MM.1S (cell line): ENCODE measurements around the gene TBC1D16.

Experiments used
- DNase-seq: peaks from one replicate; pipeline ENCODE4 v3.0.0-alpha.2; 2015
- H2AFZ ChIP-seq: fragments of 300-600 bp; sonication (generic); 2 replicates; pipeline ENCODE4 v1.6.0; 2016; ENCODE audit warnings: antibody characterized with exemption, low read length
- H3F3A ChIP-seq: fragments of 300-600 bp; sonication (generic); 2 replicates; pipeline ENCODE4 v1.6.1; 2016; ENCODE audit warnings: mild to moderate bottlenecking, antibody characterized with exemption, low read length, moderate library complexity, mixed read lengths; ENCODE audit not compliant: insufficient read depth
- H3K27ac ChIP-seq: fragments of 300-600 bp; sonication (generic); 2 replicates; pipeline ENCODE4 v1.5.1; 2016; ENCODE audit warnings: mild to moderate bottlenecking, low read length
- H3K27me3 ChIP-seq: fragments of 300-600 bp; sonication (generic); replicated peaks from 2 replicates; pipeline ENCODE4 v1.6.0; 2016; ENCODE audit warnings: low read length; ENCODE audit not compliant: insufficient read depth
- H3K36me3 ChIP-seq: fragments of 300-600 bp; sonication (generic); replicated peaks from 2 replicates; pipeline ENCODE4 v1.6.1; 2016; ENCODE audit warnings: mild to moderate bottlenecking, low read length, mixed read lengths; ENCODE audit not compliant: insufficient read depth
- H3K4me1 ChIP-seq: fragments of 300-600 bp; sonication (generic); 2 replicates; pipeline ENCODE4 v1.6.1; 2016; ENCODE audit warnings: low read length, mixed read lengths
- H3K4me2 ChIP-seq: fragments of 300-600 bp; sonication (generic); 2 replicates; pipeline ENCODE4 v1.6.0; 2016; ENCODE audit warnings: low read depth, low read length
- H3K4me3 ChIP-seq: fragments of 300-600 bp; sonication (generic); 2 replicates; pipeline ENCODE4 v1.5.1; 2016; ENCODE audit warnings: low read length, mixed read lengths
- H3K79me2 ChIP-seq: fragments of 300-600 bp; sonication (generic); 2 replicates; pipeline ENCODE4 v1.6.1; 2016; ENCODE audit warnings: mixed run types, low read length, mixed read lengths
- H3K9ac ChIP-seq: fragments of 300-600 bp; sonication (generic); 2 replicates; pipeline ENCODE4 v1.6.1; 2016; ENCODE audit warnings: low read length, mixed read lengths
- H3K9me2 ChIP-seq: fragments of 300-600 bp; sonication (generic); replicated peaks from 2 replicates; pipeline ENCODE4 v1.6.1; 2016; ENCODE audit warnings: mild to moderate bottlenecking, low read length, mixed read lengths; ENCODE audit not compliant: insufficient read depth
- H3K9me3 ChIP-seq: fragments of 300-600 bp; sonication (generic); replicated peaks from 2 replicates; pipeline ENCODE4 v1.6.1; 2016; ENCODE audit warnings: mild to moderate bottlenecking, low read length, mixed read lengths; ENCODE audit not compliant: insufficient read depth
- H4K20me1 ChIP-seq: fragments of 300-600 bp; sonication (generic); 2 replicates; pipeline ENCODE4 v1.6.1; 2016; ENCODE audit warnings: mild to moderate bottlenecking, low read length, moderate library complexity, mixed read lengths; ENCODE audit not compliant: insufficient read depth
- EZH2 ChIP-seq: fragments of 300-600 bp; sonication (generic); optimal IDR thresholded peaks from 2 replicates; pipeline ENCODE3; 2017; ENCODE audit warnings: low read depth, mild to moderate bottlenecking, antibody characterized with exemption, low read length, mixed read lengths
- EZH2phosphoT487 ChIP-seq: fragments of 300-600 bp; sonication (generic); IDR thresholded peaks from 2 replicates; pipeline ENCODE4 v1.6.1; 2018; ENCODE audit warnings: antibody characterized with exemption, low read length
- TF ChIP-seq, protein P1 (sequence below): fragments of 300-600 bp; sonication (generic); IDR thresholded peaks from 2 replicates; pipeline ENCODE4 v1.5.1; 2016; ENCODE audit warnings: antibody characterized with exemption, low read length, mixed read lengths

TBC1D16 gene

DNA sequence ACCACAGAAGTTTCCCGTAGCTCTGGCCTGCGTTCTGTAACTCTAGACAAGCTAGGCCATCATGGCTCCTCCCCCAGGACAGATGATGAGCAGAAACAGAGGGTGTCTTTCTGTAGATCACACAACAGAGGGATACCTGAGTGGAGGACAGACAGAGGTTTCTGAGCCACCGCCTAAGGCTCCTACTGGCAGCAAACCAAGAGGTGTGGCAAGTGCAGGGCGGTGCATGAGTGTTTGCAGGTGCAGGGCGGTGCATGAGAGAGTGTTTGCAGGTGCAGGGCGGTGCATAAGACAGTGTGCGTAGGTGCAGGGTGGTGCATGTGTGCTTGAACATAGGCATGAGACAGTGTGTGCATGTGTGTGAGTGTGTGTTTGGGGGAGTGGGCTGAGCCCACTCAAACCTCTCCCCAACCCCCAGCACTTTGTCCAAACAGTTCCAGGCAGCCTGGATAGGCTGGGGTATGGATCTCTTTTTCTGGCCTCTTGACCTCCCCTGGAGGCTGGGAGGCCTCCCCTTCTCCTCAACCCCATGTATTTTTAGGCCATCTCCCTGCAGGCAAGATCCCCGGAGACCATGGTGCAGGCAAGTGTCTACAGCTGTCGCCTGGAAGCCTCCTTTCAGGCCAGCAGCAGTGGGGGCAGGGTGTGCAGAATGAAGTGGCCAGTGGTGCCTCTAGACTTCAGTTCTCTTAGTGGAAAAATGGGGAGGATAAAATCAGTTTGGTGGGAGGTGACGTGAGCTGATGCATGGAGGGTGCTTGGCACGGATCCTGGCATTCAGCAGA, 143.0 kb downstream of the TBC1D16 start:
- H3K9ac ChIP-seq: no peak overlapping the region
- peaks cover 93% of the 10 kb centered on the region for H3K27me3 ChIP-seq
- no peaks in the 10 kb centered on the region for H3K9me3 ChIP-seq
- no peaks in the 10 kb centered on the region for H3K36me3 ChIP-seq
- H3K9me2 ChIP-seq: no peaks in the 10 kb centered on the region
- no peak for DNase-seq
- no peaks in the 10 kb centered on the region for H3K4me1 ChIP-seq
- TF ChIP-seq EZH2 (no peak), EZH2phosphoT487 (no peak)
- TF ChIP-seq, protein P1, sequence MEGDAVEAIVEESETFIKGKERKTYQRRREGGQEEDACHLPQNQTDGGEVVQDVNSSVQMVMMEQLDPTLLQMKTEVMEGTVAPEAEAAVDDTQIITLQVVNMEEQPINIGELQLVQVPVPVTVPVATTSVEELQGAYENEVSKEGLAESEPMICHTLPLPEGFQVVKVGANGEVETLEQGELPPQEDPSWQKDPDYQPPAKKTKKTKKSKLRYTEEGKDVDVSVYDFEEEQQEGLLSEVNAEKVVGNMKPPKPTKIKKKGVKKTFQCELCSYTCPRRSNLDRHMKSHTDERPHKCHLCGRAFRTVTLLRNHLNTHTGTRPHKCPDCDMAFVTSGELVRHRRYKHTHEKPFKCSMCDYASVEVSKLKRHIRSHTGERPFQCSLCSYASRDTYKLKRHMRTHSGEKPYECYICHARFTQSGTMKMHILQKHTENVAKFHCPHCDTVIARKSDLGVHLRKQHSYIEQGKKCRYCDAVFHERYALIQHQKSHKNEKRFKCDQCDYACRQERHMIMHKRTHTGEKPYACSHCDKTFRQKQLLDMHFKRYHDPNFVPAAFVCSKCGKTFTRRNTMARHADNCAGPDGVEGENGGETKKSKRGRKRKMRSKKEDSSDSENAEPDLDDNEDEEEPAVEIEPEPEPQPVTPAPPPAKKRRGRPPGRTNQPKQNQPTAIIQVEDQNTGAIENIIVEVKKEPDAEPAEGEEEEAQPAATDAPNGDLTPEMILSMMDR: no peak
- no peaks in the 10 kb centered on the region for H4K20me1 ChIP-seq
- H3K4me2 ChIP-seq: no peak overlapping the region
- H3K27ac ChIP-seq: no peak overlapping the region
- no peak overlapping the region for H3K4me3 ChIP-seq
- H3K79me2 ChIP-seq: no peaks in the 10 kb centered on the region
- no peak overlapping the region for H2AFZ ChIP-seq
- no peaks in the 10 kb centered on the region for H3F3A ChIP-seq

GRCh38 chr17:79891113-79891730, 144.4 kb downstream of the TBC1D16 start:
- H2AFZ ChIP-seq: no peak overlapping the region
- TF ChIP-seq EZH2phosphoT487 (no peak), EZH2 (no peak)
- TF ChIP-seq, protein P1: no peak
- H3K4me2 ChIP-seq: no peak overlapping the region
- H3K27me3 ChIP-seq: peaks cover 94% of the 10 kb centered on the region
- H3F3A ChIP-seq: no peaks in the 10 kb centered on the region
- H3K9ac ChIP-seq: no peak overlapping the region
- H4K20me1 ChIP-seq: no peaks in the 10 kb centered on the region
- no peaks in the 10 kb centered on the region for H3K9me3 ChIP-seq
- no peaks in the 10 kb centered on the region for H3K36me3 ChIP-seq
- H3K4me3 ChIP-seq: no peak overlapping the region
- H3K9me2 ChIP-seq: no peaks in the 10 kb centered on the region
- H3K27ac ChIP-seq: no peak overlapping the region
- H3K79me2 ChIP-seq: no peaks in the 10 kb centered on the region
- no peaks in the 10 kb centered on the region for H3K4me1 ChIP-seq
- no peak for DNase-seq

DNA sequence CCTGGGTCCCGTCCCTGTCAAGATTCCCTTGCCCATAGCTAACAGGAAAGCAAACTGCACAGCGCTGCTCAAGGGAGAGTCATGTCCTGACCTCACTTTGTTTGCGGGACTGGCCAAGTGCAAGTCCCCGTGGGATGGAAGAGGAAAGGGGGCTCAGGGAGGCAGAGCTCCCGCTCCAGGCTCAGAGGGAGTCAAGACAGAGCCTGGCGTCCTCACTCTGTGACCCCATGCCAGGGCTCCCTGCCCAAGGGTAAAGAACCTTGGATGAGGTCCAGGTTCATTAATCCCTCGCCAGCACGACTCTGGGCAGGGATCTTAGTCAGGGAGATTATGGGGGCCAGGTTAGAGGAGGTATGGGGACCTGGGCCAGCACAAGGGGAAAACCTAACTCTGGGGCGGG, 145.0 kb downstream of the TBC1D16 start:
- H3K36me3 ChIP-seq: no peaks in the 10 kb centered on the region
- no peak overlapping the region for H3K4me3 ChIP-seq
- TF ChIP-seq EZH2phosphoT487: no peak
- TF ChIP-seq EZH2: no peak
- TF ChIP-seq, protein P1: no peak
- no peaks in the 10 kb centered on the region for H4K20me1 ChIP-seq
- H3K9ac ChIP-seq: no peak overlapping the region
- H3K4me1 ChIP-seq: no peaks in the 10 kb centered on the region
- H3K9me2 ChIP-seq: no peaks in the 10 kb centered on the region
- H3K79me2 ChIP-seq: no peaks in the 10 kb centered on the region
- DNase-seq: no peak
- no peak overlapping the region for H2AFZ ChIP-seq
- no peak overlapping the region for H3K27ac ChIP-seq
- H3F3A ChIP-seq: no peaks in the 10 kb centered on the region
- no peak overlapping the region for H3K4me2 ChIP-seq
- H3K27me3 ChIP-seq: peaks cover 94% of the 10 kb centered on the region
- no peaks in the 10 kb centered on the region for H3K9me3 ChIP-seq
